Gastrocnemius medialis (tissue), 4 donors: ENCODE results near the gene RASSF4.

Source experiments
- CTCF ChIP-seq, 5 experiments: fragments of 450-650 bp in 3 of 5; fragments of 200-600 bp in 2 of 5; sonication (generic) in 2 of 5; IDR thresholded peaks in 4 of 5; conservative IDR thresholded peaks in 1 of 5; 1 replicate in 4 of 5; 2 replicates in 1 of 5; pipeline ENCODE4 v1.5.1; 2016 to 2019; ENCODE audit warnings: antibody characterized with exemption in 5 of 5, mild to moderate bottlenecking in 3 of 5, moderate library complexity in 3 of 5
- POLR2A ChIP-seq, 2 donors: fragments of 450-650 bp; IDR thresholded peaks; one replicate each; pipeline ENCODE4 v1.6.1; 2017; ENCODE audit warnings: antibody characterized with exemption in 2 of 2, mild to moderate bottlenecking in 2 of 2, moderate library complexity in 2 of 2

- TF ChIP-seq CTCF (IDR thresholded peaks at IDR 0.05 in 4 of 5, conservative IDR thresholded peaks at IDR 0.05 in 1 of 5) (no peak), POLR2A (IDR thresholded peaks at IDR 0.05) (no peak)
Observed at GRCh38 chr10:44998146-44998631, 38.6 kb downstream of the RASSF4 start.
